NCI-H128 (cell line): ENCODE results near the gene LRRC39.

ENCODE experiments used
- DNase-seq: peaks from one replicate; lab custom pipeline; 2025; ENCODE audit not compliant: unreplicated experiment; lab: John Stamatoyannopoulos, UW

LRRC39 gene

DNA sequence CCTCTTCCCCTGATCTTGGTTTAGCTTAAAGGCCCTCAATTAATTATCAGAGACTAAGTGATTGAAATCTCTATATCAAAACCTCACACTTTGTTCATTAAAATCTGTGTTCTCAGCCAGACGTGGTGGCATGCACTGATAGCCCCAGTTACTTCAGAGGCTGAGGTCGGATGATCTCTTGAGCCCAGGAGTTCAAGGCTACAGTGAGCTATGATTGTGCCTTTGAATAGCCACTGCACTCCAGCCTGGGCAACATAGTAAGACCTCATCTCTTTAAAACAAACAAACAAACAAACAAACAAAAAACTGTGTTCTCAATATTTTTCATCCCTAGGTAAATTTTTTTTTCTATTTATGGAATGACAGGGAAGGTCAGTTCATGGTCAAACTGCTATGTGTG, 26.4 kb downstream of the LRRC39 start:
- DNase-seq: no peak

DNA sequence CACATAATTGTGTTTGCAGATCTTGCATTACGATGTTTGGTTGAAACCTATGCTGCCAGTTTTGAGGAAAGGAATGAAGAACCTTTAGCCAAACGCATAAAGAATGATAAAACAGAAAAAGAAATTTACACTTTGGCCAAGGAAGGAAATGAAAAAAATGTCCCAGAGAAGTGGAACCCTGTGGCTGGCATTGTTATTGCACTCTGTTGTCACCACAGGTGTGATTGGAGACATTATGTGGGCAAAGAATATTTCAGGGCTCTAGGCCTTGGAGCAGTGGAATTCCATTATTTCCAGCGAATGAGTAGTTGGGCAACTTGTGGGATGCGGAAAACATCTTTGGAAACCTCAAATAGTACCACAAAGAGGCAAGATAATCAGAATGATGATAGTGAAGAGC, 30.2 kb downstream of the LRRC39 start:
- DNase-seq: no peak

DNA sequence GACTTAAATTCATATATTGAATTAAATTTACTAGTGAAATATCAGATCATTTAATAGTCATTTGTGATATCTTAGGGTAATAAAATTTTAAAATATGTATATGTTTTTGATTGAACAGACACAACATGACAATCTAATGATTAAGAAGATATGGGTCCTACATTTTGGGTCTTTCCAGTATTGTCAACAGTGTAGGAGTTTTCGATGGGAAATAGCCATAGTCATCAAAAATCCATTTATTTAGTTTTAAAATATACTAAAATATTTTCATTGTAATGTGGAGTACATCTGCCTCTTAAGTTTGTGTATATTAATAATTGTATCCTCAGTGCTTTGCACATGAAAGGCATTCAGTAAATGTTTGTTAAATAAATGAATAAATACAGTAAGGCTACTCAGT, 31.1 kb downstream of the LRRC39 start:
- no peak for DNase-seq

DNA sequence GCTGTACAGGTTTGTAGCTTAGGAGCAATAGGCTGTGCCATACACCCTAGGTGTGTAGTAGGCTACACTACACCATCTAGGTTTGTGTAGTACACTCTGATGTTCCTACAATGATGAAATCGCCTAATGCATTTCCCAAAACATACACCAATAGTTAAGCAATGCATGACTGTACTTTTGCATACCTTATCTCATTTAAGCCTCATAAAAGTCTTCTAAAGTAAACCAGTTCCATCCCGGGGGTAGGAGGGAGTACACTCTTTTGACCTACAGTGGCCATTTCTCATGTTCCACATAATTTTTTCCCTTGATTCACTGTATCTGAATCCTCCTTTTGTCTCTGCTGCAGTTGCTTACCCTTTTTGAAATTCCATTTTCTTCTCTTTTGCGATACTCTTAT, 32.9 kb downstream of the LRRC39 start:
- no peak for DNase-seq

DNA sequence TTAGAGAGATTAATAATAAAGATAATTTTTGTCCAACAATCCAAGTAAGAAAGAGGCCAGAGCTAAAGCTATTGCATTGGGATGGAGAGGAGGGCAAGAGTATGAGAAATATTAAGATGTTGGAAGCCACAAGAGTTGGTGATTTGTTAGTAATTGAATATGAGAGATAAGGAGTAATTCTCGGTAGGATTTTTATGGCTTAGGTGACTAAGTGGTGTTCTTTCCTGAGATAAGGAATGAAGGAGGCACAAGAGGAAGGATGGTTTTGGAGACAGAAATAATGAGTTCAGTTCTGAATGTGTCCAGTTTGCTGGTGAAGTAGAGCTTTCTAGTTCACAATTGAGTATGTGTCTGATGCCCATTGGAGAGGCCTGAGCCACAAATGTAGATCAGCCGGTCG, 35.7 kb downstream of the LRRC39 start:
- no peak for DNase-seq

DNA sequence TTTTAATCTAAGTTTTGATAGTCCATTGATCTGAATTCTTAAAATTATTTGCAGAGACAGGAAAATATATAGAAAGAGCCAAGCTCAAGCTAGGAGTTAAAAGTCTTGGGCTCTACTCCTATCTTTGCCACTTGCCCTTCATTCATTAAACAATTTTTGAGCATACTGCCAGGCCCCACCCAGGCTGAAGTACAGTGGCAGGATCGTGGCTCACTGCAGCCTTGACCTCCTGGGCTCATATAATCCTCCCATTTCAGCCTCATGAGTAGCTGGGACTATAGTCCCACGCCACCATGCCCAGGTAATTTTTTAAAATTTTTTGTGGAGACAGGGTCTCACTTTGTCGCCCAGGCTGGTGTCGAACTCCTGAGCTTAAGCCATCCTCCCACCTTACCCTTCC, 36.9 kb downstream of the LRRC39 start:
- no peak for DNase-seq

DNA sequence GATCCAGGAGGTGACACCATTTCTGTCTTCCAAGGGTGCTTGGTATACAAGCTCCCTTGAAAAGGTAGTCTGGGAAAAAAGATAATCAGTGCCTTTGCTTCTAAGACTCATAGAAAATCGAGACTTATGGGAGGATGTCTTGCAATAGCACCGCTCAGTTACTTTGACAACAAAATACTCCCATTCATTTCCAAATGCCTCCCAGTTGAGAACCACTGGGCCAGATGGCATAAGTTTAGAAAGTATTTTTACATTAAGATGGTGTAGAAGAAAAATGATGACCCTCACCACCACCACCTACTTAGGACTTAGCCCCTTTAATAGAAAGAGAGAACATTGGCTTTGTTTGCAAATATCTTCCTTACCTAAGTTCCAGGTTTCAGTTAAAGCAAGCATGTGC, 40.5 kb downstream of the LRRC39 start:
- DNase-seq: no peak

DNA sequence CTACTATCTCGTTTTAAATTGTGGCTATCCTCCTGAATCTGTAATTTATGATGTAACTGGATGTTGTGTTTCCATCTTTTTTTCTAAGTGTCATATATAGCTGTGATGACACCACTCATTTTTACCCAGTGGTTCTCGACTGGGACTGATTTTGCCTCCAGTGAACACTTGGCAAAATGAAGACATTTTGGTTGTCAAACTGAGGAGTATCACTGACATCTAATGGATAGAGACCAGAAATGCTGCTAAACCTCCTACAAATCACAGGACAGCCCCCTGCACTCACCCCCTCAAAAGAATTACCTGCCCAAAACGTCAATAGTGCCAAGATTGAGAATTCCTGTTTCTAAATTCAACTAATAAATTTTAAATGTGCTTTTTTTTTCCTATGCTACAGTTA, 43.2 kb downstream of the LRRC39 start:
- DNase-seq: no peak

DNA sequence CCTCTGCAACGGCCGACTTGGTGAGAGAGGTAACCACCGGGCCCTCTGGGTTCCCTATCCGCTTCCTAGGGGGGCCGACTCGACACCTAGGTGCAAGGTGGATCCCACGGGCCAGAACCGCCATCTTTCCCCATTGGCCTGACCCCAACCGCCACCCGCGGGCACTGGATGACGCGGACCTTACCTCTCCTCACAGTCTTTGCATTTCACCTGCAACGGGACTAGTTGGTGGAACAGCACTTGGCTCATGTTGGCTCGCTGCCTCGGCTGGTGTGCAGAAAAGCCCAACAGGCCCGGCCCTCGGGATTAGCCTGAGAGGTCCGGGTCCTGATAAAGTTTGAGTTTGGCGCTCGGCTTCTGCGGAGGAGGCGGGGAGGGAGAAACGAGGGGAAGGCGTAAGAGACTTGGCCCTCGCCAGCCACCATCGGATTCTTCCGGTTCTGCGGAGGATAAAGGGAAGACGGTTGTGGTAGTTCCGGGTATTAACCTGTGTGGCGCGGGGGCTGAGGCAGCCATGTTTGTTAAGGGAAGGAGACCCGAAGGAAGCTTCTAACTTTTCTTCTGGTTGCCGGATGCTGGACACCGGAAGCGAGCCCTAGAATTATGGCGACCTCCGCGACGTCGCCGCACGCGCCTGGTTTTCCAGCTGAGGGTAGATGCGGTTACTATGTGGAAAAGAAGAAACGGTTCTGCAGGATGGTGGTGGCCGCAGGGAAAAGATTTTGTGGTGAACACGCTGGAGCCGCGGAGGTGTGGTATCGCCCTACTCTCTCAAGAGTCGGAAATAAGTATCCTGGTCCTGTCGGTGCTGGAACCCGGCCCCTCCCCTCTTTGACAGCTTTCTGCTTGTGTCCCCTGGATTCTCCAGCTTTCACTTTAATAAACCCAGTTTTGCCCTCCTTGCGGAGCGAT, 45.2 kb downstream of the LRRC39 start, which contains the start of the genes SASS6 and TRMT13:
SASS6 (minus strand) TSS at position 365 of the 912 bp plus-strand sequence; CDS start at position 249, 116 bp downstream.
TRMT13 (plus strand) TSS at position 598 of the 912 bp plus-strand sequence; CDS start at position 604, 6 bp downstream.
- peak; percentile 91 for DNase-seq

DNA sequence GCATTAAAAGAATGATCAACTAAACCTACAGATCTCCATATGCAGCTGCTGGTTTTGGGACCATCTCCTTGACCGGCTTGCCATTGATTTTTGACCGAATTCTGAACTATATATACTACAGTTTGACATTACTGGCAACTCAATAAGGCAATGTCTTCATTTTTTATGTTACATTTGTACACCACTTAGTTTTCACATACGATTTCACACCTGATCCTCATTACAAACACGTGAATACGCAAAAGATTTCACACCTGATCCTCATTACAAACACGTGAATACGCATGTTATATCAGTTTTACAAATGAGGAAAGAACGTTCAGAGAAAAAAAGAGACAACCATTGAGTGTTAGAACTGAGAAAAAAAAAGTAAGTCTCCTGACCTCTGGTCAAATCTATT, 46.4 kb downstream of the LRRC39 start:
- DNase-seq: no peak

DNA sequence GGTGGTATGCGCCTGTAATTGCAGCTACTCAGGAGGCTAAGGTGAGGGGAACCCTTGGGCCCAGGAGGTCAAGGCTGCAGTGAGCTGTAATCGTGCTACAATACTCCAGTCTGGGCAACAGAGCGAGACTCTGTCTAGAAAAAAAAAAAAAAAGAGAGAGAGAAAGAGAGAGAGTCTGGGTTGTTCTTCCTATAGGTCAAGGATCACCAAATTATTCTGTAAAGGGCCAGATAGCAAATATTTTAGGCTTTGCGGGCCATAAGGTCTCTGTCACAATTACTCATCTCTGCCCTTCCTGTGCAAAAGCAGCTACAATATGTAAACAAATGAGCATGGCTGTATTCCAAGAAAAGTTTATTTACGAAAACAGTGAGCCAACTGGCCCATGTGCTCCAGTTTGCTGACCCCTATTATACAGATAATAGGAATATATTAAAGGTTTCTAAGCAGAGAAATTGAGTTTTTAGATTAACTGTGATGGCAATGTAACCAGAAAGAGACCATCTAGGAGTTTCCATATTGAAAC, 47.4 kb downstream of the LRRC39 start:
- DNase-seq: no peak

DNA sequence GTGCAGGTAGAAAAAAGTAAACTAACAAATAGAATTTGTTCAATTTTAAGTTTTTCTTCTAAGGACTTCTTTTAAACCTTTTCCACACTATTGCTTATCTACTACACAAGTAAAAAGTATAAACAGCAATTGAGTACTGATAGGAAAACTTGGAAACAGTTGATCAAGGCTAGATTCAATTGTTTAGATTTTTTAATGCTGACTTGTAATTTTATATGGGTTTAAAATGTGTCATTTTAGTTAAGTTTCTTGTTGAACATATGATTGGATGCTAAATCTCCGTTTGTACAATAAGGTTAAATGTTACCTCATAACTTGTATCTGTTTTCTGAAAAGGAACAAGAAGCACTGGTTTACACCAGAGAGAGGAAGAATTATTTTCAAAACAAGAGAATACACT, 50.8 kb downstream of the LRRC39 start:
- DNase-seq: no peak

DNA sequence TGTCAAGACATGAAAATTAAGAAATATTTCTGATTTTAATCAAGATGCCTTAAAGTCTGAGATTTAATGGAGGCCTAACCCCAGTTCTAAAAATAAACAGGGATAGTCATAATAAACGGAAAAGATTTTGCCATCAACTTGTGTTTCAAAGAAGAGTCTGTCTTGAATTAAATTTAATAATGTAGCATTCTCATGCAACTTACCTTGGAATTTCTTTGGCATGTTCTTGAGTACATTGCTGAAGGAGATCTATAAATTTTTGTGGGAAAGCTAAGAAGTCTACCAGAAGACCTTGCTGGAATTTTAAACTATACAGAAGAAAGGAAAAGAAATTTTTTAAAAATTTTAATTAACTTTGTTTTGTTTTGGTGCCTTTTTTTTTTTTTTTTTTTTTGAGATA, 55.9 kb downstream of the LRRC39 start:
- no peak for DNase-seq

DNA sequence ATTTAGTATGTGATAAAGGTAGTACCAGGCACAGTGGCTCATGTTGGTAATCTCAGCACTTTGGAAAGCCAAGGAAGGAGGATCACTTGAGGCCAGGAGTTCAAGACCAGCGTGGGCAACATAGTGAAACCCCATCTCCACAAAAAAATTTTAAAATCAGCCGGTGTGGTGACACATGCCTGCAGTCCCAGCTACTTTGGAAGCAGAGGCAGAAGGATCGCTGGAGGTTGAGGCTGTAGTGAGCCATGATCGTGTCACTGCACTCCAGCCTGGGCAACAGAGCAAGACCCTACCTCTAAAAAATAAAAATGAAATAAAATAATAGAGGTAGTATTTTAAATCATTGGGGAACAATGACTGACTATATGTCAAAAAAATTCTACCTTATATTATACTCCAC, 62.5 kb downstream of the LRRC39 start:
- no peak for DNase-seq

DNA sequence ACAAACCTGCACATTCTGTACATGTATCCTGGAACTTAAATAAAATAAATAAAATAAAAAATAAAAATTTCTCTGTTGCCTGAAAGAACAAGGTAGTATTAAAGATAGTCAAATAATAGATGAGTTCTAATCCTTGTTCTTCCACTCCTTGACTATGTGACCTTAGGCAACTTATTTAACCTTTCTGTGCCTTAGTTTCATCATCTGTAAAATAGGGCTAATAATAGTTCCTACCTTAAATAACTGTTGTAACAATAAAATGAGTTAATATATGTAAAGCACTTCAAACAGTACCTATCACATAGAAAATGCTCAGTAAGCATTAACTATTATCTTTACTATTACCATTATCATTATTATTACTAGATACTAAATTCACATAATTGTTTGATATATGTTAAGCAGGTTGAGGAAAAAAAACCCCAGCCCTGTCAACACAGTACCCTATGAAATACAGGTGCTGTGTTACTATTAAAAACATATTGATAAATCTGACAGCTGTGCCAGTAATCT, 68.4 kb downstream of the LRRC39 start:
- DNase-seq: no peak

DNA sequence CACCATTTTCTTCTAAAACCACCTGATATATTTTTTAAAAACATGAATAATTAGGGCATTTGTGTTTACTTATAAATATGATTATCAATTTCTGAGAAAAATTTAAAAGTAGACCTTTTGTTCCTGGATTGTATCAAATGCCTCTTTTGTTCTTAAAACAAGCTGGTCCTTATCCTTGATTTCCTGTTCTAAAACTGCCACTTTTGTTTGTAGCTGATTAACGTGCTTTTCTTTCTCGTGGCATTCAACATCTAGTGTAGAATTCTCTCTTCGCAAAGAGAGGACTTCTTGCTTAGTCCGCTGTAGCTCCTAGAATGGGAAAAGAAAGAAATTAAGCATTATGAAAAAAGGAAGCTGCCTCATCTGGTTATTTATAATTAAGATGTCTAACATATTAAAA, 70.4 kb downstream of the LRRC39 start:
- no peak for DNase-seq

DNA sequence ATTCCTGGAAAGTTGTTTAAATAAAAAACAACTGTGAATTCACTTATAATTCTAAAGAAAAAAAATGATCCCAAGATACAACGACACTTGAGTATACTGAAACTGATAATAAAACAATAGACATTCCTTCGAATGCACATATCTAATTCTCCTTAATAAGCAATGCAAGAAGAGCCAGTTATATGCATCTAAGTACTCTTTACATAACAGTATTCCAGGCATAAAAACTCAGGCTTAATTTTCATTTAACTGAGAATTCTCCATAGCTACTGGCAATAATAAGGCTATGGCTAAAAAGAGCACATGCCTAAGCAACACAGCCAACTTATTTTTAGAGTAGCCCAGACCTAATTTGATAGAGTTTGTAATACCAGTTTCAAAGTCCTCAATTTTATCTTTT, 76.5 kb downstream of the LRRC39 start:
- no peak for DNase-seq

DNA sequence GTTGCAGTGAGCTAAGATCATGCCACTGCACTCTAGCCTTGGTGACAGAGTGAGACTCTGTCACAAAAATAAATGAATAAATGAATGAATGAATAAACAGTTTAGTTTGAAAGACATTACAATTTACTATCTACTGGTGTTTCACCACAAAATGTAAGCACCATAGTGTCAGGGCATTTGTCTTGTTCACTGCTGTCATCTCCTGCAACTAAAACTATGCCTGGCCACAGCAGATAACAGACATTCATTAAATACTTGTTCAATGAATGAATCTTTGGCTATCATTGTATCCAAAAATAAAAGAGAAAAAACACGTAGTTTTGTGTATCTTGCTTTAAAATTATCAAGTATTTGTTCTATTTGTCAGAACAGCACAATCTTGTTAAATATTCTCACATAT, 77.9 kb downstream of the LRRC39 start:
- DNase-seq: no peak
